Immature natural killer cell (primary cell): ENCODE data around the gene TNFRSF11A. TPM values are rescaled to one million over a fixed set of nuclear protein-coding genes. Genes with fewer than 3 reads are reported as not detected.
A peak's percentile ranks its signal among the peaks of the same experiment; 100 is the strongest.

Experiments used
- DNase-seq, 3 donors: peaks; one replicate each; pipeline ENCODE4 v3.0.0; 2022; ENCODE audit warnings: mixed read lengths in 1 of 3
- H3K27ac Mint-ChIP-seq, 6 donors: one replicate each; pipeline ENCODE4 v1.8.0; 2020; ENCODE audit warnings: mixed read lengths in 6 of 6, mild to moderate bottlenecking in 5 of 6, inconsistent platforms in 4 of 6, moderate library complexity in 3 of 6
- H3K27me3 Mint-ChIP-seq, 3 donors: one replicate each; pipeline ENCODE4 v1.8.0; 2020 to 2021; ENCODE audit warnings: low read depth in 3 of 3, mild to moderate bottlenecking in 3 of 3, mixed read lengths in 3 of 3, moderate library complexity in 3 of 3, inconsistent platforms in 1 of 3
- H3K36me3 Mint-ChIP-seq, 3 donors: one replicate each; pipeline ENCODE4 v1.8.0; 2020; ENCODE audit warnings: mixed read lengths in 3 of 3, inconsistent platforms in 2 of 3, mild to moderate bottlenecking in 2 of 3
- H3K4me1 Mint-ChIP-seq, 2 donors: one replicate each; pipeline ENCODE4 v1.8.0; 2020; ENCODE audit warnings: inconsistent platforms in 2 of 2, mild to moderate bottlenecking in 2 of 2, mixed read lengths in 2 of 2, moderate library complexity in 1 of 2
- H3K4me3 Mint-ChIP-seq, 5 donors: one replicate each; pipeline ENCODE4 v1.8.0; 2020; ENCODE audit warnings: mild to moderate bottlenecking in 5 of 5, mixed read lengths in 5 of 5, inconsistent platforms in 3 of 5, moderate library complexity in 3 of 5
- H3K9me3 Mint-ChIP-seq, 6 donors: one replicate each; pipeline ENCODE4 v1.8.0; 2020; ENCODE audit warnings: mild to moderate bottlenecking in 6 of 6, mixed read lengths in 6 of 6, inconsistent platforms in 4 of 6, moderate library complexity in 3 of 6
- polyA plus RNA-seq, 3 donors: library from polyadenylated mRNA; unstranded; fragments of 300-500 nt; fragmentation: Illumina TruSeq; gene quantifications; one replicate each; pipeline ENCODE4 v1.2.3, GENCODE V29; 2021

Gene TNFRSF11A
- polyA plus RNA-seq, 3 donors from 2014 or later = 13.5 to 23.3 (median 16.8) TPM

DNA sequence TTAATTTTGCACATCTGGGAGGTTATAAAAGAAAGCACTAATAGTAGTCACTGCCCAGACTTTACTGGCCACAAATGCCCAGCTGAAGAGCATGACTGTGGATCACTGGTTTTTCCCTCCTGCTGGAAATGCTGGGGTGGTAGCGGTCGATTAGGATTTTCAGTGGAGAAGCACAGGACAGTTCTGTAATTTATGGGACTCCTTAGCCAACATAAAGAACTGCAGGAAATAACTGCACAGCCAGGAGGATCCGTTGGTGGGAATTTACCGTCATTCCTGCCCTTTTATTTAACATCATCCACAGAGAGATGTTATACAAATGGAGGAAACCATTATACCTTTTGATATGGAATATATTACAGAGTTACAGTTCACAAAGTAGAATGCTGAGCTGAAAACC is 61.5 kb downstream of the TNFRSF11A start:
- no peak overlapping the region for H3K27ac Mint-ChIP-seq
- H3K36me3 Mint-ChIP-seq = peaks cover 0 to 4% (median 0%) of the 10 kb centered on the region in 3 donors
- H3K4me3 Mint-ChIP-seq = no peak overlapping the region
- DNase-seq = no peak
- H3K9me3 Mint-ChIP-seq = no peaks in the 10 kb centered on the region
- H3K4me1 Mint-ChIP-seq = no peaks in the 10 kb centered on the region
- peaks cover 2 to 5% (median 2%) of the 10 kb centered on the region in 3 donors for H3K27me3 Mint-ChIP-seq

GRCh38 chr18:62387257-62387656 is 62.1 kb downstream of the TNFRSF11A start:
- Mint-ChIP-seq H3K4me1 (no peaks in the 10 kb centered on the region), H3K27me3 (peaks cover 2 to 5% (median 2%) of the 10 kb centered on the region in 3 donors), H3K9me3 (no peaks in the 10 kb centered on the region), H3K4me3 (no peak overlapping the region), H3K36me3 (peaks cover 0 to 3% (median 0%) of the 10 kb centered on the region in 3 donors), H3K27ac (no peak overlapping the region)
- DNase-seq = no peak

DNA sequence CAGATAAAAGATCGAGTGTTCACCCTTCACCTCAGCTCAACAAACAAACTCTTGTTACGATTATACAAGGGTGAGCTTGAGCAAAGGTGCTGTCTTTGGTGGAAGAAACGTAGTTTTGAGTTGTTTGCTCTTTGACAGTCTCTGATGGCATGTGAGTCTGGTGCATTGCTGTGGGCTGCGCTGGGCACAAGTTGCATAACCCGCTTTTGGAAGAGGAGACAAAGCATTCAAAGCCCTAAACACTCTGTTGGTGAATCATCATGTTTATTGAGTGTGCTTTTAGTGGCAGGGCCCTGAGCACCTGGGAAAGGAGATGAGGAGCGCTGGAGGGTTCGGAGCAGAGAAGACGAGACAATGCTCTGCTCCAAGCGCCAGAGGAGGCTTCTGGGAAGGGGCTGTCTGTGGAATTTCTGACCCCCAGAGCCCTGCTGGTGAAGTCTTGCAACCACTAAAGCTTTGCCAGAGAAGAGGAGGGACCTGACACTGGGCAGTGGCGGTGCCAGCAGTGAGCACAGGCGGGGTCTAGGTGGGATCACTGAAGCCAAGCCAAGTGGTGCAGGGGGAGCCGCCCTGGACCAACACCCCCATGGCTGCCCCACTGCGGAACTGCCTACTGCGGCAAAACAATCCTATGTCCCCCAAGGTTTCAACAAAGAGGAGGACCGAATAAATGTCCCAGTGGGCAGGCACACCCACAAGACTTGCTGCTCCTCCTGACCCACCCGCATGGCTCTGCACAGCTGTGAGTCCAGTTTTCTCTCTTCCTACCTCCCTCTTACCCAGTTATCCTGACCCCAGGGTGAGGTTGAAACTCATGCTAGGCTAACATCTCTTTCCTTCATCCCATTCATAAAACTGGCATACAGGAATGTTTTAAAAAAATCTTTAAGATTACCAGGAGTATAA is 64.0 kb downstream of the TNFRSF11A start:
- Mint-ChIP-seq H3K36me3 (no peaks in the 10 kb centered on the region), H3K9me3 (no peaks in the 10 kb centered on the region), H3K27me3 (peaks cover 3 to 10% (median 3%) of the 10 kb centered on the region in 3 donors), H3K4me3 (no peak overlapping the region), H3K27ac (no peak overlapping the region), H3K4me1 (no peaks in the 10 kb centered on the region)
- DNase-seq = no peak

GRCh38 chr18:62389761-62390481 is 64.8 kb downstream of the TNFRSF11A start:
- Mint-ChIP-seq H3K4me3 (no peak overlapping the region), H3K4me1 (no peaks in the 10 kb centered on the region), H3K27ac (no peak overlapping the region)

DNA sequence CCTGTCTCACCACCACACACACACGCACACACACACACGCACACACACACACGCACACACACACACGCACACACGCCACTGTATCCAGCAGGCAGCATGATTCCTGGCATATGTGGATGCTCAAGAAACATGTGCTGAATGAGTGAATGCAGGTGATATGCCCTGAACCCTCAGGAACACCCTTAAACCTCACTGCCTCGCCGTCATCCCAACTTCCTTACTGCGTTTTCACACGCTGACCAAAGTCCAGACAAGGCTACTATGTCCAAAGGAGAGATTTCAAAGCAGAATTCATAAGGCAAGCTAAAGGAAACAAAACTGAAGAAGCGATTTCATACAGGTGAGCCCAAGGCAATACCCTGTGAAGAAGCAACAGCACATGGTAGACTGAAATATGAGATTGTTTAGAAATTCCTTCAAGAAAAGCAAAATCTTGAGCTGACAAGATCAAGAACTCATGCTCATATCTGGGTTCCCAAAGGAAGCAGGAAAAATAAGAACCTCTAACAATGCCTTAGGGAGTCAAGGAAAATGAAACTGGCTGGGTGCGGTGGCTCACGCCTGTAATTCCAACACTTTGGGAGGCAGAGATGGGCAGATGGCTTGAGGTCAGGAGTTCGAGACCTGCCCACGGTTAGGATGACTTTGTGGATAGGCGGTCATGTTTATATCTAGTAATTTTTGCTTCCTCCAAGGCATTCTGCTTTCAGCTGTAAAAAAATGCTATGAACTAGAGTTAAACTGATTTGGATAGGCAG is 69.1 kb downstream of the TNFRSF11A start:
- Mint-ChIP-seq H3K4me1 (no peaks in the 10 kb centered on the region), H3K27me3 (peaks cover 2 to 10% (median 3%) of the 10 kb centered on the region in 3 donors), H3K4me3 (no peak overlapping the region), H3K36me3 (no peaks in the 10 kb centered on the region), H3K27ac (no peak overlapping the region), H3K9me3 (no peaks in the 10 kb centered on the region)
- DNase-seq = no peak

More at GRCh38 chr18:62389761-62390481, 64.8 kb downstream of the TNFRSF11A start:
- no peaks in the 10 kb centered on the region for H3K36me3 Mint-ChIP-seq
- H3K27me3 Mint-ChIP-seq = peaks cover 3 to 10% (median 3%) of the 10 kb centered on the region in 3 donors
- no peaks in the 10 kb centered on the region for H3K9me3 Mint-ChIP-seq
- DNase-seq = no peak

DNA sequence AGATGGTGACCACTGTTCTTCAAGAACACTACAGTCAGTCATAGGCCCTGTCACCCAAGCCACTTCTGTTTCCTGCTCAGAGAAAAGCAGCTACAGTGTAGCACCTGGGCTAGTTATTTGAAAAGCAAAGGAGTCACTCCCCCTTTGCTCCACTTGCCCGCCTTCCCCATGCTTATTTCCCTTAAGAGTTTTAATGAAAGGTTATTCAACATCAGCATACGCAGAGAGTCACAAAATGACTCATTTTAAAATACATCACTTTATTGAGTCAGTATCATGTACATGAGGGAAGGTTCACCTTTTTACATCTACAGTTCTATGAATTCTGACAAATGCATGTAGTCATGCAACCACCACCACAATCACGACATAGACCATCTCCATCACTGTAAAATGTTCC is 71.3 kb downstream of the TNFRSF11A start:
- Mint-ChIP-seq H3K4me1 (peaks cover 4 to 13% of the 10 kb centered on the region in 2 donors), H3K4me3 (no peak overlapping the region), H3K27ac (no peak overlapping the region), H3K27me3 (peaks cover 1 to 7% (median 2%) of the 10 kb centered on the region in 3 donors), H3K36me3 (no peaks in the 10 kb centered on the region), H3K9me3 (no peaks in the 10 kb centered on the region)
- DNase-seq = no peak

GRCh38 chr18:62396967-62397366 is 71.9 kb downstream of the TNFRSF11A start:
- H3K27ac Mint-ChIP-seq = no peak overlapping the region
- no peaks in the 10 kb centered on the region for H3K36me3 Mint-ChIP-seq
- H3K9me3 Mint-ChIP-seq = no peaks in the 10 kb centered on the region
- peaks cover 1 to 7% (median 2%) of the 10 kb centered on the region in 3 donors for H3K27me3 Mint-ChIP-seq
- H3K4me3 Mint-ChIP-seq = no peak overlapping the region
- DNase-seq = no peak
- H3K4me1 Mint-ChIP-seq = peaks cover 4 to 13% of the 10 kb centered on the region in 2 donors

- Mint-ChIP-seq H3K27me3 (peaks cover 0 to 7% (median 2%) of the 10 kb centered on the region in 3 donors), H3K4me1 (peaks cover 4 to 13% of the 10 kb centered on the region in 2 donors), H3K4me3 (no peak overlapping the region), H3K36me3 (no peaks in the 10 kb centered on the region), H3K9me3 (no peaks in the 10 kb centered on the region), H3K27ac (no peak overlapping the region)
- no peak for DNase-seq
Observed at GRCh38 chr18:62398291-62398690, 73.2 kb downstream of the TNFRSF11A start.

DNA sequence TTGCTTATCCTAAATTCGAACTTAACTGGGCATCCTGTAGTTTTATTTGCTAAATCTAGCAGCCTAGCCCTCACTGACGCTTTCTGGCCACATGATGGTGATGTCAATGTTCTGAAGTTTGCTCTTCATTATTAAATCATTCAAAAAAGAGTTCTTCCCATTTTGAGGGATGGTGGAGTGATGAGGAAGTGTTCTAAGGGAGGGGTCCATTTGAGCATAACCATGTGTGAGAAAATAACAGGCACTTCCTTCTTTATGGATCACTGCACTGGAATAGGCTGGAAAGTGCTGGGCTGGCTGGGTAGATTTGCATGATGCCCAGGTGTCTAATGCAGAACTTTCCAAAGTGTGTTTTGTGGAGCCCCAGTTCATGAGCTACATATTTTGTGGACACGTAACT is 74.2 kb downstream of the TNFRSF11A start:
- DNase-seq = no peak
- Mint-ChIP-seq H3K4me1 (peaks cover 4 to 13% of the 10 kb centered on the region in 2 donors), H3K27ac (no peak overlapping the region), H3K36me3 (no peaks in the 10 kb centered on the region), H3K9me3 (no peaks in the 10 kb centered on the region), H3K4me3 (no peak overlapping the region), H3K27me3 (peaks cover 0 to 11% (median 2%) of the 10 kb centered on the region in 3 donors)

DNA sequence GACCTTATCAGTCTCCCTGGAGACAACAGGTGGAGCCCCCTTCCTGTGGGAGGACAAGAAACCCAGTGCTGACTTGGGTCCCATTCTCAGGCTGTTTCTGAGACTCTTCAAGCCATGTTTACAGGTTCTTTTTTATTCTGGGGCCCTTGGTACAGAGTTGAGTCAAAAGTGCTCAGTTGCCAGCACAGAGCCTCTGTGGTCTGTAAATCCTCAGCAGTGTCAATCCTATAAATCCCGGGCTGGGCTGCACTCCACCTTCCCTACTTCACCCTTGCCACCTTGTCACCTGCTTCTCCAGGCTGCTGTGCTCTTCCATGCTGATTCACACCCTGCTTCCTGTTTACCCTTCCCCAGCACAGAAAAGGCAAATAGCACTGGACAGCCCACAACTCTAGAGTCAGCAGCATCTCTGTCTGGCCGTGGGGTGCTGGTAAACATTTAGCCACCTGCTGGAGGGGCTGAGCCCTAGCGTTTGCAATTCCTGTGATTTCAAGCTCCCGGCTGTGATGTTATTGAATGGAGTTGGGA is 74.7 kb downstream of the TNFRSF11A start:
- Mint-ChIP-seq H3K36me3 (no peaks in the 10 kb centered on the region), H3K4me1 (peaks cover 4 to 13% of the 10 kb centered on the region in 2 donors), H3K27ac (no peak overlapping the region), H3K9me3 (no peaks in the 10 kb centered on the region), H3K27me3 (peaks cover 0 to 11% (median 2%) of the 10 kb centered on the region in 3 donors), H3K4me3 (no peak overlapping the region)
- DNase-seq = no peak

GRCh38 chr18:62400916-62401315 is 75.8 kb downstream of the TNFRSF11A start:
- DNase-seq = no peak
- Mint-ChIP-seq H3K27me3 (peaks cover 0 to 11% (median 2%) of the 10 kb centered on the region in 3 donors), H3K9me3 (no peaks in the 10 kb centered on the region), H3K4me1 (peaks cover 4 to 13% of the 10 kb centered on the region in 2 donors), H3K4me3 (peak overlapping the region in 1 of 5 donors; percentile 8), H3K27ac (no peak overlapping the region), H3K36me3 (no peaks in the 10 kb centered on the region)

GRCh38 chr18:62402342-62402948 is 77.3 kb downstream of the TNFRSF11A start:
- Mint-ChIP-seq H3K9me3 (no peaks in the 10 kb centered on the region), H3K27ac (no peak overlapping the region), H3K27me3 (peaks cover 0 to 11% (median 2%) of the 10 kb centered on the region in 3 donors), H3K4me3 (no peak overlapping the region), H3K36me3 (no peaks in the 10 kb centered on the region), H3K4me1 (peaks cover 4 to 16% of the 10 kb centered on the region in 2 donors)
- no peak for DNase-seq

- H3K27ac Mint-ChIP-seq = no peak overlapping the region
- H3K9me3 Mint-ChIP-seq = no peaks in the 10 kb centered on the region
- DNase-seq = no peak
- peaks cover 0 to 11% (median 2%) of the 10 kb centered on the region in 3 donors for H3K27me3 Mint-ChIP-seq
- no peak overlapping the region for H3K4me3 Mint-ChIP-seq
- H3K36me3 Mint-ChIP-seq = no peaks in the 10 kb centered on the region
- H3K4me1 Mint-ChIP-seq = peaks cover 5 to 22% of the 10 kb centered on the region in 2 donors
Observed at GRCh38 chr18:62403120-62403519, 78.0 kb downstream of the TNFRSF11A start.
